Lower lobe of right lung (tissue), 2 donors: ENCODE measurements around the gene STK32B. TPM values are rescaled to one million over a fixed set of nuclear protein-coding genes. Genes with fewer than 3 reads are reported as not detected.

Source experiments
- ATAC-seq, 2 donors: fragments of 200-7000 bp; cut with Tn5 transposase; one replicate each; pipeline ENCODE4 v1.9.1; 2020 to 2022; ENCODE audit warnings: mild to moderate bottlenecking in 2 of 2, moderate library complexity in 2 of 2
- DNase-seq: peaks from one replicate; pipeline ENCODE4 v3.0.0-alpha.2; 2020
- H3K27ac ChIP-seq: fragments of 200-600 bp; one replicate; pipeline ENCODE4 v1.8.0; 2022
- H3K27me3 ChIP-seq: fragments of 200-600 bp; one replicate; pipeline ENCODE4 v1.8.0; 2022; ENCODE audit warnings: low read depth
- H3K36me3 ChIP-seq: fragments of 200-600 bp; one replicate; pipeline ENCODE4 v1.8.0; 2022; ENCODE audit warnings: mild to moderate bottlenecking
- H3K4me1 ChIP-seq: fragments of 200-600 bp; one replicate; pipeline ENCODE4 v1.8.0; 2022
- H3K4me3 ChIP-seq: fragments of 200-600 bp; one replicate; pipeline ENCODE4 v1.8.0; 2022; ENCODE audit warnings: mild to moderate bottlenecking
- H3K9me3 ChIP-seq: fragments of 200-600 bp; one replicate; pipeline ENCODE4 v1.8.0; 2022
- CTCF ChIP-seq: fragments of 200-600 bp; IDR thresholded peaks from one replicate; pipeline ENCODE4 v1.8.0; 2022; ENCODE audit warnings: antibody characterized with exemption, mild to moderate bottlenecking
- intact Hi-C: fragments of 100-400 bp; cut with DNase I; formaldehyde crosslinking; loops from one replicate; pipeline ENCODE4 v1.11.0; 2022
- total RNA-seq: library from RNA; stranded (reverse); fragmentation: NEBNext Ultra II Directional; extraction: Animal tissue kit (Norgen Biotek cat#: 25700); gene quantifications from one replicate; pipeline ENCODE4 v1.2.1, GENCODE V29; 2021
- donor health status: DM: no; HTN: yes; CAD: no; lungs with severe emphysema.

The STK32B gene
- total RNA-seq, 1 donor from 2014 or later: 1.3 TPM

DNA sequence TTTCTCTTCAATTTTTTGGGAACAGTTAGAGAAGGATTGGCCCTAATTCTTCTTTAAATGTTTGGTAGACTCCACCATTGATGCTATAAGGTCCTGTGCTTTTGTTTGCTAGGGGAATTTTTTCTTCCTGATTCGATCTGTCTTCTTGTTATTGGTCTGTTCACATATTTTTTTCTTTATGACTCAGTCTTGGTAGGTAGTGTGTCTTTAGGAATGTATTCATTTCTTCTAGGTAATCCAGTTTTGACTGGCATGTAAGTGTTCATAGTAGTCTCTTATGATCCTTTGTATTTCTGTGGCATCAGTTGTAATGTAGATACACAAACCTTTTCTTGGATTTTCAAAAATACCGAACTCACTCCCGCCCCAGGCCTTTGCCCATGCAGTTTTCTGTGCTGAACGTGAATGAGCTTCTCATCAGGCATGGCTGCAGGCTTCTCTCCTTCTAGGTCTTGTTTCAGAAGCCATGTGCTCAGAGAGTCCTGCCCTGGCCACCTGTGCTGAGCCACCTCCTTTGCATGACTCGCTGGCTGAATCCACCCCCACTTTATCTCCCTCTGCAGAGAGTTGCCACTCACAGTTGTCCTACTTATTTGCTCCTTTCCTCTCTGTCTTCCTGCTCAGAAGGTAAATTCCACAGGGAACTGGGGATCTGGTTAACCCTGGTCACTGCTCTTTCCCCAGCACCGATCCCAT, 67.0 kb downstream of the STK32B start:
- H3K27me3 ChIP-seq: no peaks in the 10 kb centered on the region
- intact Hi-C loops: no loop called here
- H3K27ac ChIP-seq: no peak overlapping the region
- H3K4me3 ChIP-seq: no peak overlapping the region
- no peak for DNase-seq
- H3K9me3 ChIP-seq: no peaks in the 10 kb centered on the region
- H3K36me3 ChIP-seq: no peaks in the 10 kb centered on the region
- H3K4me1 ChIP-seq: no peaks in the 10 kb centered on the region
- no peak for ATAC-seq
- TF ChIP-seq CTCF: no peak

- Histone ChIP-seq H3K4me3 (no peak overlapping the region), H3K27ac (no peak overlapping the region), H3K9me3 (no peaks in the 10 kb centered on the region), H3K4me1 (no peaks in the 10 kb centered on the region), H3K36me3 (no peaks in the 10 kb centered on the region), H3K27me3 (no peaks in the 10 kb centered on the region)
- TF ChIP-seq CTCF: no peak
- ATAC-seq (no peak), DNase-seq (no peak)
- intact Hi-C loops: no loop called here
These were observed 67.9 kb downstream of the STK32B start for GRCh38 chr4:5118994-5119835.

- H3K27me3 ChIP-seq: no peaks in the 10 kb centered on the region
- H3K4me3 ChIP-seq: no peak overlapping the region
- DNase-seq (no peak), ATAC-seq (no peak)
- no peak for TF ChIP-seq CTCF
- intact Hi-C loops: no loop called here
- no peak overlapping the region for H3K27ac ChIP-seq
- no peaks in the 10 kb centered on the region for H3K36me3 ChIP-seq
- H3K4me1 ChIP-seq: no peaks in the 10 kb centered on the region
- no peaks in the 10 kb centered on the region for H3K9me3 ChIP-seq
These were observed 68.8 kb downstream of the STK32B start for GRCh38 chr4:5120067-5120466.

DNA sequence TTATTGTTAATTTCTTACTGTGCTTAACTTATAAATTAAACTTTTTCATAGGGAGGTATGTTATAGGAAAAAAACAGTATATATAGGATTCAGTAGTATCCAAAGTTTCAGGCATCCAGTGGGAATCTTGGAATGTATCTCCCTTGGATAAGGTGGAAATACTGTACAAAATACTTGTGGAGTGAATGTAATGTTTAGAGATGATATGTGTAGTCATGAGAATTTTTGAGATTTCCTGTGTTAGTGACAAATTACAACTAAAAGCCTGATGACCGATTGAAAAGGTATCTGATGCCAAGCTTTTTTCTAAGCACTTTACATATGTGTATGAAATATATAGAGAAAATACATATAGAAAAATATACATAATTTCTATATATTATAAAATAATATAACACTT, 69.2 kb downstream of the STK32B start:
- Histone ChIP-seq H3K4me1 (no peaks in the 10 kb centered on the region), H3K4me3 (no peak overlapping the region), H3K27ac (no peak overlapping the region), H3K36me3 (no peaks in the 10 kb centered on the region), H3K27me3 (no peaks in the 10 kb centered on the region), H3K9me3 (no peaks in the 10 kb centered on the region)
- DNase-seq: no peak
- intact Hi-C loops: no loop called here
- TF ChIP-seq CTCF: no peak
- no peak for ATAC-seq

DNA sequence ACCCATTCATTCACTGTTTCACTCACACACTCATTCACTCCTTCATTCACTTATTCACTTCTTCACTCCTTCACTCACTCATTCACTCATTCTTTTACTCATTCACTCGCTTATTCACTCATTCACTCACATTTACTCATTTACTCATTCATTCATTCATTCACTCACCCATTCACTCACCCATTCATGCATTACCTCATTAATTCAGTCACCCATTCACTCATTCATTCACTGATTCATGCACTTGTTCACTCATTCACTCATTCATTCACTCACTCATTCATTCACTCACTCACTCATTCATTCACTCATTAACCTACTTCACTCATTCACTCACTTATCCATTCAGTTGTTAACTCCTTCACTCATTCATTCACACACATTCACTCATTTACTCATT, 70.8 kb downstream of the STK32B start:
- Histone ChIP-seq H3K4me1 (no peaks in the 10 kb centered on the region), H3K36me3 (no peaks in the 10 kb centered on the region), H3K27ac (no peak overlapping the region), H3K27me3 (no peaks in the 10 kb centered on the region), H3K9me3 (no peaks in the 10 kb centered on the region), H3K4me3 (no peak overlapping the region)
- intact Hi-C loops: no loop called here
- ATAC-seq: no peak
- DNase-seq: no peak
- no peak for TF ChIP-seq CTCF
